HepG2 (cell line): ENCODE data around the gene TEX14. TPM values are rescaled to one million over a fixed set of nuclear protein-coding genes. Genes with fewer than 3 reads are reported as not detected.

Source experiments
- ATF2 ChIP-seq: sonication (generic); formaldehyde crosslinking; IDR thresholded peaks from 2 replicates; pipeline ENCODE4 v1.4.0; 2020; ENCODE audit warnings: missing genetic modification reagents
- MIXL1 ChIP-seq: IDR thresholded peaks from 2 replicates; pipeline ENCODE4 v1.6.1; 2016
- MXD3 ChIP-seq: IDR thresholded peaks from 2 replicates; pipeline ENCODE4 v1.6.1; 2016; ENCODE audit warnings: mild to moderate bottlenecking, missing biosample characterization, missing genetic modification reagents
- NFKB2 ChIP-seq: sonication (generic); formaldehyde crosslinking; IDR thresholded peaks from 2 replicates; pipeline ENCODE4 v1.4.0; 2020; ENCODE audit warnings: missing genetic modification reagents, borderline replicate concordance
- NR2F2 ChIP-seq: IDR thresholded peaks from 2 replicates; pipeline ENCODE4 v1.6.1; 2012; ENCODE audit warnings: low read depth, inconsistent platforms, borderline replicate concordance
- PRDM15 ChIP-seq: sonication (generic); formaldehyde crosslinking; IDR thresholded peaks from 2 replicates; pipeline ENCODE4 v1.4.0; 2020; ENCODE audit warnings: missing genetic modification reagents
- RAD51 ChIP-seq: fragments of 450-650 bp; IDR thresholded peaks from 2 replicates; pipeline ENCODE4 v1.6.1; 2016; ENCODE audit warnings: borderline replicate concordance
- RBM22 ChIP-seq: fragments of 200-400 bp; formaldehyde crosslinking; optimal IDR thresholded peaks from 2 replicates; pipeline ENCODE3; 2017; ENCODE audit warnings: mild to moderate bottlenecking, low read length, moderate library complexity
- ZBTB40 ChIP-seq, 2 experiments: fragments of 450-650 bp in 1 of 2; sonication (generic) in 1 of 2; formaldehyde crosslinking in 1 of 2; IDR thresholded peaks; 2 replicates each; pipeline versions ENCODE4 v1.6.1 to v1.8.0; 2016 to 2022; ENCODE audit warnings: antibody characterized with exemption in 1 of 2, mild to moderate bottlenecking in 1 of 2, missing genetic modification reagents in 1 of 2
- ZNF234 ChIP-seq: sonication (generic); formaldehyde crosslinking; conservative IDR thresholded peaks from 2 replicates; pipeline ENCODE4 v1.5.1; 2020; ENCODE audit warnings: mild to moderate bottlenecking, missing genetic modification reagents
- ZNF296 ChIP-seq: sonication (generic); formaldehyde crosslinking; conservative IDR thresholded peaks from 2 replicates; pipeline ENCODE4 v1.5.0; 2020; ENCODE audit warnings: mild to moderate bottlenecking, missing genetic modification reagents
- ZNF33B ChIP-seq: sonication (generic); formaldehyde crosslinking; IDR thresholded peaks from 2 replicates; pipeline ENCODE4 v1.5.1; 2020; ENCODE audit warnings: mild to moderate bottlenecking, missing genetic modification reagents
- ZNF644 ChIP-seq: IDR thresholded peaks from 2 replicates; pipeline ENCODE4 v1.6.1; 2016; ENCODE audit warnings: low read depth
- ZSCAN29 ChIP-seq: sonication (generic); formaldehyde crosslinking; conservative IDR thresholded peaks from 2 replicates; pipeline ENCODE4 v1.4.0; 2020; ENCODE audit warnings: mild to moderate bottlenecking, missing genetic modification reagents
- polyA plus RNA-seq, 8 experiments: library from polyadenylated mRNA; depleted of rRNA in 3 of 8; stranded (reverse) in 7 of 8; unstranded in 1 of 8; fragments of >200 nt; fragmentation: Illumina TruSeq in 4 of 8; extraction: Trizol in 4 of 8; gene quantifications; 2 replicates each; pipeline versions ENCODE4 v1.2.1 to v1.2.3, GENCODE V29; 2011 to 2016; ENCODE audit warnings: low read depth in 4 of 8, missing spikeins in 1 of 8, mixed read lengths in 1 of 8; ENCODE audit not compliant: insufficient read depth in 1 of 8
- total RNA-seq, 5 experiments: library from RNA; depleted of rRNA; stranded (reverse); fragments of >200 nt; fragmentation: Illumina TruSeq; extraction: Trizol; gene quantifications; 2 replicates each; pipeline ENCODE4 v1.2.3, GENCODE V29; 2016; ENCODE audit warnings: low read depth in 1 of 5

Gene TEX14
- total and polyA plus RNA-seq, 2 of the 13 experiments (the other 11 are each of a cell fraction or from before 2014, with no cell fraction given) = 0.04 to 0.07 TPM

GRCh38 chr17:58692239-58693055, 602 bp upstream of the TEX14 start, which contains the start of gene RAD51C (continued):
- TF ChIP-seq ZBTB40 (IDR thresholded peaks at IDR 0.05) (no peak), ZBTB40 (CRISPR knock-in tag; IDR thresholded peaks at IDR 0.05) (peak; percentile 92), NFKB2 (CRISPR knock-in tag) (peak; percentile 97; the same call in 1 of the 2 replicates), ZNF644 (CRISPR knock-in tag) (0 out of 2 replicates have a peak, but pooled peaks have one; percentile 39), ZNF33B (0 out of 2 replicates have a peak, but pooled peaks have one; percentile 82), RBM22 (peak; percentile 18), PRDM15 (CRISPR knock-in tag) (peak; percentile 70), MIXL1 (CRISPR knock-in tag) (peak; percentile 82; the same call in 1 of the 2 replicates), RAD51 (no peak), ZSCAN29 (CRISPR knock-in tag) (peak; percentile 80; the same call in 1 of the 2 replicates), MXD3 (CRISPR knock-in tag) (peak; percentile 95), ZNF296 (no peak), ATF2 (CRISPR knock-in tag) (peak; percentile 81; the same call in 1 of the 2 replicates), ZNF234 (CRISPR knock-in tag) (peak; percentile 93), NR2F2 (no peak)
